ENCODE data around the gene DOCK1.

DOCK1 gene

DNA sequence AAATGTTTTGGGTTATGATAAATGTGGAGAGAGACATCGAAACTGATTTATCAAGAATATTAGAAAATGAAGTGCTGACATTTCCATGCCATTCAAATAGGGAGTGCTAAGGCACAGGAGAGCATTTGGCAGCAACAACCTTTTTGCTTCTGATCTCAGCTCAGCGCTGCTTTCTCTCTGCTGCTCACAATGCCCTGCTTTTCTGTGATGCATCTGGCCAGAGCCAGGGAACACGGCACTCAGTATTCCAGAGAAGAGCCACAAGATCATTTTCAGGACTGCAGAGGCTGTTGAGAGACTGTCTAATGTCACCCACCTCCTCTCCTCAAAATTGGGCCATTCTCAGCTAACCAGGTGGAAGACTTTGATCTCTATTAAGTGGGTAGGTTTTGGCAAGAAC lies 263.0 kb downstream of the DOCK1 start:
- no peak for DNase-seq (ENCODE audit: low read depth, low spot score)

DNA sequence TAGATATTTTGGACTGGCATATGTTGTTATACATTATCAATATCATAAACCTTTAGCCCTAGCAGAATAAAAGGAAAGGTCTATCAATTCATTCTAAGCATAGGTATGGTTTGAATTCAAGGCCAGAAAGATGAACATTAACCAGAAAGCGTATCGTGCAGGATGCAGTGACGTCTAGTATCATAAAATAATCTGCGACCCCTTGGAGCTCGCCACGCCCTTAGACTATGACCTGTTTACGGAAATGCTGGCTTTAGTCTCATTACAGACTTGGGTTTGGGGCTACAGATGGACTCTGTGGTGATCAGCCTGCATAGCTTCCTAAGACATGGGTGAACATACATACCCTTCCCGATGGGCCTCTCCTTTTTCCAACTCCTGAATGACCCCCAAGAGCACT lies 269.6 kb downstream of the DOCK1 start:
- no peak for DNase-seq (ENCODE audit: low read depth, low spot score)

DNA sequence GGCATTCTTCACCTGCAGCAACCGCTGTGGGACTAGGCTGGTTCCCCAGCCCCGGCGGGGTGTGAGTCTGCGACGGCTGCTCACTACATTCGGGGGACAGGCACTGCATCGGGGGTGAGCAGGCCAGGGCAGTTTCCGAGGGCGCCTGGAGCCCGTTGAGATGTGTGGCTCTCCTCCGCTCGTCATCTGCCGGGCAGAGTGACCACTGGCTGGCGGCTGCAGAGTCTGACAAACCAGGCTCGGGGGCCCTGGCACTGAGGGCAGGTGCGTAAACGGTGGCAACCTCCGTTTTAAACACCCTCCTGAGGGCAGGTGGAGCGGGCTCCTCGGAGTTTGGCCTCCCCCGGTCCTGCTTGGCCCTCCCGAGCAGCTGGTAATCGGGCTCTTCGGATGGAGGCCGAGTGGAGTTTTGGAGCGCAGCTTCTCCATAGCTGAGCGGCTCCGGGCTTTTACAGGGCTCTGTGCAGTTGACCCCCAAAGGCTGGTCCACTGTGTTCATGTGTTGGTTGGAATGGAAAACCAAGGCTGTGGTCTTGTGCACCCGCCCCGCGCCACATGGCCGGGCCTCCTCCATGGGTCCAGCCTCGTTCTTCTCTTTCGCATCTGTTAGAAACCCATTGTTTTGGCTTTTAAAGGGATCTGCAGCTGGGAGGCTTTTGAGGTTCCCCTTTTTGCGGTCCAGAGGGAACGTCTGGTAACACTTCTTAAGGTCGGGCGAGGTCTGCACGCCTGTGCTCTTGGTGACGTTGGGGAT lies 270.3 kb downstream of the DOCK1 start:
- no peak for DNase-seq (ENCODE audit: low read depth, low spot score)

DNA sequence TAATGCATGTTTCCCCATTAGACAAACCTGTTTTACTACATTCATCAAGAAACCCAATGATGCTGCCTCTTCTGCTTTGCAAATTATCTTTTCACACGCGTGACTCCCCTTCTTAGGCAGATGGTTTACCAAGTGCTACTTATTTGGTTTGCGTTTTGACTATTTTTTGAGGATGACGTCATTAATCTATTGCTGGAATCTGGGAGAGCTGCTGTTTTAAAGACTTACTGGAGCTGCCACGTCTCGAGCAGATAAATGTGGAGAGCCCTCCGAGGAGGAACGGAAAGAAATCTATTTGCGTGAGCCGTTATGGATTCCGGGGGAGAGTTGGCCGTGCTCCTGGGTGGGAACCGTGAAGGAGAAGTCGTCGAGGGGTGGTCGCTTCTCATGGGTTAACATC lies 271.4 kb downstream of the DOCK1 start:
- no peak for DNase-seq (ENCODE audit: low read depth, low spot score)

DNA sequence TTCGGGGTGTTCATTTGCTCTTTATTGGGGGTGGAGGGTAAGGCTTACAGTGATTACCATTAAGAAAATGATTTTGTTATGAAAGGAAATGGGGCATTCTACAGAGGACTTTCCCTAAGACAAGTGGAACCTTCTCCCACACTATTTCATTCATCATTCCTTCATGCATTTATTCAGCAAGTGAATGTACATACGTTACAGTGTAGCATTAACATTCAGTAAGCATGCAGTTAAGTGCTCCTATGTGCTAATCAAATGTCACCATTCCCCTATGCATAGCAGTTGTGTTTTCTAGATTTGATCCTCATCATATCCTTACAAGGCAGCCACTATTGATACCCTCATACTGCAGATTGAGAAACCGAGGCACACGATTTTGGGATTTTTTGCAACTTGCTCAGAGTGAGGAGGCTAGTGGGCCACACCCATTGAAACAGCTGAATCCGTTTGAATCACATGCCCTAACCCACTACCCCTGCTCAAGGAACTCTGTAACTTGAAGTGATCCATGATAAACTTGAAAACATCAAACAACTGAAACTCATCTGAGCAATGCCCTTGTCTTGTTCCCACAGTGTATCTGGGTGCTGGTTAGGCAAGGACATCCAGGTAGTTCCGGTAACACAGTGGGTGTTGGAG lies 274.5 kb downstream of the DOCK1 start:
- no peak for DNase-seq (ENCODE audit: low read depth, low spot score)

DNA sequence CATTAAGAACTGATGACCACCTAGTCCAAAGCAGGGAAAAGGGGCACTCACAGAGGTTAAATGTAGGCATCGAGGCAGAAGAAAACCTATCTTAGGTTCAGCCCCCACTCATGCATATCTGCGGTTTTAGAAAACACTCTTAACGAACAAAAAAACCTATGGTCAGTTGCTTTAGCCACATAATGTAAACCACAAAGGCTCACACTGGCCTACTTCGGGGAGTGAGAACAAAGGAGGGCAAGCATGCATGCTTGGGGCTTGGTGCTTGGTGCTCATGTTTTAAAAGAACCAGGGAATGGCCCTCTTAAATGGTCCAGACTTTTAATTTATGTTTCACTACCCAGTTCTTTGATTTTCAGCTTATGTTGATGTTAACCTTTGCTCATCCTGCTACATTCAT lies 276.9 kb downstream of the DOCK1 start:
- DNase-seq (ENCODE audit: low read depth, low spot score): no peak

DNA sequence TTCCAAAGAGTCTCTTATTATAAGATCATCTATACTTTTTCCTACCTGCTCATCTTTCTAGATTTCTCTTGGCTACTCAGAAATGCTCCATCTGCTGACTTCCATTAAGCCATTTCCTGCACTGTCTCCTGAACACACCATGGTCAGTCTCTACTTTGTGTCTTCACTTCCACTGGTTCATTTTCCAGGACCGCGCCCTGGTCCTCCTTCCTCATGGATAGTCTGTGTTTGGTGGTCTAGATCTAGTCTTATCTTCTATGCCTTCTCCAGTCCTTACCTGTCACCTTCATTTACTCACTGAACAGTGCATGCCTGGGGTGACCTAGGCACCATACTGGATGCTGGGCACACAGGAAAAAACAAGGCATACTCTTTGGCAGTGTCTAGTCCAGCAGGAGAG lies 279.4 kb downstream of the DOCK1 start:
- no peak for DNase-seq (ENCODE audit: low read depth, low spot score)

DNA sequence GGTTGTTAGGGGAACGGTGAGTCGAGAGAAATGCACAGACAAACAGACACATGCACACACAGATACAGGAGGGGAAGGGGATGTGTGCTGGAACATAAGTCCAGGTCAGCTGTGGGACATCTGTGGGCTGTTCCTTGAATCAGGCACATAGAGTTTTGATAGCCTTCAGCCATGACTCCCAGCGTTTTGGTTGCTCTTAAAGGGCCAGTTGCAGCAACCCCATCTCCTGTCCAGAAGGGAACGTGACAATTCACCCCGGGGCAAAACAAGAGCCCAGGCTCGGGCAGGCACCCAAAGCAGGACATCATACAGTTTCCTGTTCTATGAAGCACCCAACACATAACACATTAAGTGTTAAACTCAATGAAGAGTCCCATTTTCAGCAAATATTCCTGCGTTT lies 281.6 kb downstream of the DOCK1 start:
- DNase-seq (ENCODE audit: low read depth, low spot score): no peak

DNA sequence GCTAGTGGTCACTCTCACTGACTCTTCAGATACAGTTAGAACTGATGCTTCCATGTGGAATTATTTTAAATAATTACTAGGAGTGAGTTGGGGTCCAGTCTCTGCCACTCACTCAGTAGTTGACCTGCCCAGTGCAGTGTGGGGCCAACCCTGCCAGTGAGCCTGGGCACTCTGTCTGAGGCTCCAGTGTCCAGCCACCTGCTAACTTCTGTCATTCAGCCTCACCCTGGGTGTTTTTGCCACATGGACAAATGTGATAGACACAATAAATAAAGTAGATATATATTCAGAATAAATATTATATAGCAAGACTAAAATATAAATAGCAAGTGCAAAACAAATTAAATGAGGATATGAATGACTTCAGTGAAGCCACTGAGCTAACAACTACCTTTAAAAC lies 284.0 kb downstream of the DOCK1 start:
- DNase-seq (ENCODE audit: low read depth, low spot score): no peak

DNA sequence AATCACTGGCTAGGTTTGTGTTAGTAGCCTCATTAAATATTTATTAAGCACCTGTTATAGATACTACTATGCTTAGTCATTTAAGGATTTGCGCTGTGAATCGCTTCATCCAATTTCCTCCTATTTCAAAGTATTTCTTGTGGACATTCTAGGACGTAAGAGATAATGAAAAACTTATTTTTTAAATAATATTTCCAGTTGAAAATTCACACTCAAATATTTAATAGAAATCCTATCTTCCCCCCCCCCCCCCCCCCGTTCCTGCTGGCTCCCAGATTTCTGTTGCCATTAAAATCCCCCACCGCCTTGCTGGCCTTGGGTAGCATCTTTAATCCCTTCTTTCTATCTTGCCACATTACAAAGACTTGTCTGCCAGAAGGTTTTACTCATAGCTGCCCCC lies 285.2 kb downstream of the DOCK1 start:
- no peak for DNase-seq (ENCODE audit: low read depth, low spot score)

DNA sequence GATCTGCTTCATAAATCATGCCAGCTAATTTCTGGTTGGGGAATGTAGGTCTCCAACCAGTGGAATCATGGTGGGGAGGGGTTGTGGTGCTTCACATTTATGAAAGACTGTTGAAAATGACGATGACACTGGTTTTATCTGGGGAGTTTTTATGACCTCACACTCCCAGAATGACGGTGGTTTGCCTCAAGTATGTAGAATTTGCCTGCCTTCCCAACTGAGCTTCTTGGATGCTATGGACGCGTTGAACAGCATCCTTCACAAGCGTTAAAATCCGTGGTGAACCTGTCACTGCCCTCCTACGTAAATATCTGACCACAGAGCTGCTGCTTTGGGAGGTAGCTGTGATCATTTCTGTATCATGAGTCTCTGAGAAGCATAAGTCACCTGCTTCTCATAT lies 287.9 kb downstream of the DOCK1 start:
- DNase-seq (ENCODE audit: low read depth, low spot score): no peak

DNA sequence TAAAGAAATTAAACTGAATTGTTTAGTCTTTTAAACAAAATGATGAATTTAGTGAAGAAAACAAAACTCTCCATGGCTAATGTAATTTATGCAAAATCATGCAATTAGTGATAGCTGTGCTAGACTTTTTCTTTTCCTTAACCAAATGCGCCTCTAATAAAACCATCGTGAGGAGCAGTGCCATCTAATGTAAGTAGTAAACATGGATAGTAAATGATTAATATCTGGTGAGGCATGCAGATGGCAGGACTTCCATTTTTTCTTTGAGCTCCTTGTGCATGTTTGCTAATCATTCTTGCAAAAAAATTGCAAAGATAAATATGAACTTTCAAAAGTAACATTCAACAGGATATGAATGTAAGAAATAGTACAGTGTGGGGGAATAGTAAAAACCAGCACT lies 288.9 kb downstream of the DOCK1 start:
- no peak for DNase-seq (ENCODE audit: low read depth, low spot score)

DNA sequence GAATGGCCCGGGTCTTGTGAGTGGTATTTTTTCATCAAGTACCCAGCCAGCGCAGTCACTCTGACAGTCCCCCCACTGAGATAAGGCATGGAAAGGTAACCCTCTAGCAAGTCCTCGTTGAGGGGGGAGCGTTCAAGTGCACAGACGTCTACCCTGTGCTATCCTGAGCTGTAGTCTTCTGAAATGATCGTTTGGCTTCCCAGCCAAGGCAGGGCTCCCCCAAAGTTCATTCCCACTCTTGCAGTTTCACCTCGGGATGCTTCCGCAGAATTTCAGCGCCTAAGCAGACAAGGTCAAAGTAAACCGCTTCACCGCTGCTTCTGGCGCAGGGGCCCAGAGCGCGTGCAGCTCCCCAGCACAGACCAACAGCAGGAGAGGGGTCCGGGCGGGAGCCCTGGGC lies 289.4 kb downstream of the DOCK1 start:
- no peak for DNase-seq (ENCODE audit: low read depth, low spot score)

DNA sequence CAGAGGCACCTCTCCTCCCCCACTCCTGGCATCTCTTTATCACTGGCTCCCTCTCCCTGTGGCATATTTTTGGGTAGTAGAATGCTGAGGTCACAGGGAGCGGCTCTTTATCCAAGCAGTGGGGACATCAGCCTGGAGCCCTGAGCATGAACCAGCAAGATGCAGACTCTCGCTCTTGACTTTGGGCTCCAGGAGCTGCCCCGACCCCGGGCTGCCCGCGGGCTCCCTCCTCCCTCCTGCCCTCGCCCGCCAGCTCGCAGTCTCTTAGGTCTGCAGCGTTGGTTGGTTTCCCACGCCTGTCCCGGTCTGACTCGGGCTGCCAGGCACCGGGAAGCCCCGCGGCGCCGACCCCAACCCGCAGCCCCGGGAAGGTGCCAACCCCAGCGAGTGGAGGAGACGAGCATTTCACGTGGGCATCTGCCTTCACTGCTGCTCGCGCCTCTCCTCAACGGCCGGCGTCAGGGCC lies 289.8 kb downstream of the DOCK1 start:
- peak; percentile 34 for DNase-seq (ENCODE audit: low read depth, low spot score)

DNA sequence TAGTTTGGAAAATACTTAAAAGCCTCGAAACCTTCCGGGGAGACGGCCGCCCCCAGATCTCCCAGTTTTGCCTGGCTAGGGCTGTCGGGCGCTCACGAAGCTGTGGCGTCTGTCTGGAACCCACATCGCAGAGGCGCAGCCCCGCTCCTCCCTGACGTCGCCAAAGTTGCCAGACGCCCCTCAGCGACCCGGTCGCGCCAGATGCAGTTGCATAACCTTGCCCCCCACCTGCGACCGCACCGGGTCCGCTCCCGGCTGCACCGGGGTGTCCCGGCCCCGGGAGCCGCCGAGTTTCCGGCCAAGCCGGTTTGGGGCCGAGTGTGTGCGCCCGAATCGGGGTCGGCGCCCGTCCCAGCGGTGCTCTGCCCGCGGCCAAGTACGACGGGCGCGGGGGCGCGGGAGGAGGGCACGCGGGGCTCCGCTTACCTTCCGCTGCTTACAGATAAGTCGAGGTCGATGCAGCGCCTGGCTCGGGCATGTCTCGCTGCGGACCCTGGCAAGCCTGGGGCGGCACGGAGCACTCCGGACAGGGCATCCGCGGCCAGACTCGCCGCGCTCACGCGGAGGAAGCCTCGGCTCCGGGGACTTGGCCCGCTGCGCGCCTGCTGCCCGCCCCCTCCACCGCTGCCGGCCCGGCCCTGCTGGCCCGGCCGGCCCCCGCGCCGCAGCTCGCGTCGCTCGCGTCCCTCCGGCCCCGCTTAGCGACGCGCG lies 290.5 kb downstream of the DOCK1 start:
- peak; percentile 57 for DNase-seq (ENCODE audit: low read depth, low spot score)

DNA sequence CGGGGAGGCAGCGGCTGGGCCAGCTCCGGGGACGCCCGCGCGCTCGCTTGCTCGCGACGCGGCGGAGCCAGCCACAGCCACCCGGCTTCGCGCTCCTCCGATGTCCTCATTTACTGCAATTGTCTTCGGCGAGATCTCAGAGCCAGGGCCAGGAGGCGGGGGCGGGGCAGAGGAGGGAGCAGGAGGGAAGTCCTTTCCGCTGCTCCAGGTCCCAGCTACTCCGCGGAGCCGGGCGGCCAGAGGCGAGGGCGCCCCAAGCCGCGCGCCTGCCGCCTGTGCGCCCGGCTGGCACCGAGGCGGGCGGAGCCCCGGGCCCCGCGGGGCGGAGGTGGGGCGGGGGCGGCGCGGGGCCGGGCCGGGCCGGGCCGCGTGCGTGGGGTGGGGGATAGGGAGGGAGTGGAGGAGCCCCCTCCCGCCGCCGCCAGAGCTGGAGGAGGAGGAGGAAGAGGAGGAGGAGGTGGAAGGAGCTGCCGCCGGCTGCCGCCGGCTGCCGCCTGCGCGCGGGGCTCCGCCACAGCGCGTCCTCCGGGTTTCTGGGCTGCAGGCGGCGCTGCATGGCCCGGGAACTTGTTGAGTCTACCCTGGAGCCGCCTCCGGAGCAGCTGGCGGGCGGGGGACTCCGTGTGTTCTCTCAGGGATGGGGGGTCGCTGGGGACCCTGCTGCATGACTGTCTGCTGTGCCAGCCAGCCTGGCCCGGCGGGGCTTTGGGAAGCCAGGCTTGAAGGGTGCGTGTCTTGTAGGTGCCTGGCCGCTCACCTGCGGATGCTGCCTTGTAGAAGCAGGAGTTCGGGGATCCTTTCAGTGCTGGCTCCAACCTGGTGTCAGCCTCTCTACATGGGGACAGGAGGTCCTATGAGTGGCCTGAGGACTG lies 291.3 kb downstream of the DOCK1 start, which contains the start of gene INSYN2A:
Gene INSYN2A, minus strand, starts transcription at position 310 of the 872 bp plus-strand sequence. CDS start 20,196 bp downstream, outside the sequence.
- peak; percentile 73 for DNase-seq (ENCODE audit: low read depth, low spot score)

DNA sequence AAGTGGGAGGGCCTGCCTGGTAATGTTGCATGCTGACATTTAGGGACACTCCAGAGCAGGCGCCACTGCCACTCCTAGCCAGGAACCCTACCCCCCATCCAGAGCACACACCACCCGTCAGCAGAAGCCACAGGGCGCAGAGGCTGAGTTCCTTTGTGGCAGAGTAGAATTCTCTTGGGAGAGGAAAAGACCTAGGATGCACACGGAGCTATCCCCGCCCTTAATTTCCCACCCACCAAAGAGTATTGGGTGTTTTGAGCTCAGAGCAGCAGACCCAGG lies 291.9 kb downstream of the DOCK1 start:
- DNase-seq (ENCODE audit: low read depth, low spot score): no peak

DNA sequence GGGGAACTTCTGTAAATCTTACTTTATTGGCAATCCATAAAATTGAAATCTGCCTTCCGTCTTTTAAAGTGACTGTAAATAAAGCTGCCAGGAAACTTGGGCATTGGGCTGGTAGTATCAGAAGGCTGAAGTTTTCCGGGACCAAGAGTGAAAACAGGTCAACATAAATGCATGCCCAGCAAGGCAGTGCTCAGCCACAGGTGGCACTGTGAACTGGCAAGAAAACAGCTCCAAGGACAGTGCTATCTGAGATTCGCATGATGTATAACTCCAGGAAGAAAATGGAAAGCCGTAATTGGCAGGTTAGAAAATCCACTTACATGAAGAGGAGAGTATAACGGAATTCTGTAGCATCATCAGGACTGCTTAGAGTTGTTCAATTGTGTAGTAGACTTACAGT lies 293.1 kb downstream of the DOCK1 start:
- no peak for DNase-seq (ENCODE audit: low read depth, low spot score)

DNA sequence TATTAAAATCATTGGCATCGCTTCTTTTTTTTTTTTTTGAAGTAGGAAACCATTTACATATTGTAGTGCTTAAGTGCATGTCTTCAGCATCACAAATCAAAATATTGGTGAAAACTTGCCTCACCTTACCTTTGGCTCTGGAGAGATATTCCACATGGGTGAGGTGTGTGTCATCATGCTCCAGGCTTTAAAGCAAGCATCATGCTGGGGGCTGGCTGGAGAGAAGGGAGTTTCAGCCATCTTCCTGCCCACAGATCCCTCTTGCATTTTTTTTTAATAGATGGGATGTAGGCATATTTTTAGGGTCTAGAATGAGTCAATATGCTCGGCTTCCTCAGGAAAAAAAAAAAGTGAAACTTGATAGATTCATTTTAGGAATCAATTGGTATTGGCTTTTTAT lies 293.5 kb downstream of the DOCK1 start:
- no peak for DNase-seq (ENCODE audit: low read depth, low spot score)

DNA sequence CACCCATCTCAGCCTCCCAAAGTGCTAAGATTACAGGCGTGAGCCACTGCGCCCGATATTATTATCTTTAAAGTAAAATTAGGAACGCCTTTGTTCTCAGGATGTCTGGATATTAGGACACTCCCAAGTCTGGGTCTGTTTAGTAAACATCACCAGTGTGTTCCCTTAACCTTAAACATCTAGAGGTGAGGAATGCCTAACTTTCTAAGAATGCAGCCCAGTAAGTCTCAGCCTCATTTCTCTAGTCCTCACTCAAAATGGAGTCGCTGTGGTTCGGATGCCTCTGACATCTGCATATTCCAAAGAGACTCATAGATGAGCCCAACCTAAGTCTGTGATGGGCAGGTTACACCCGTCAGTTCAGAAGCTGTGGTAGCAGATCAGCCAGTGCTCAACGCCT lies 295.4 kb downstream of the DOCK1 start:
- DNase-seq (ENCODE audit: low read depth, low spot score): peak; percentile 36

DNA sequence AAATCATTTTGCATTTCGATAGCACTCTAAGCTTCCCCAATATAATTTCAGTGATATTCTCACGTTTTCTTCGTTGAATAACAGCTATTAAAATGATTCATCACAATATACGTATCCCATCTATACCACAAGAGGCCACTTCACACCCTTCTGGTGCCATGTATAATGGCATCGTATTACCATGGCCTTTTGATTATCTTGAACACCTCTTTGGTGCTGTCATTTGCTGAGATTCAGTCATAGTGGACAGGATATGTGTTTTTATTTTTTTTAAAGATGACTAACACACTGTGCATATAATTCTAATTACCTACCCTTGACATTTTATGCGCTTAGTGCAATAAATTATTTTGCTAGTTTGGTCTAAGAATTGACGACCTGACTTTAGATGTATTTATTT lies 297.8 kb downstream of the DOCK1 start:
- no peak for DNase-seq (ENCODE audit: low read depth, low spot score)

DNA sequence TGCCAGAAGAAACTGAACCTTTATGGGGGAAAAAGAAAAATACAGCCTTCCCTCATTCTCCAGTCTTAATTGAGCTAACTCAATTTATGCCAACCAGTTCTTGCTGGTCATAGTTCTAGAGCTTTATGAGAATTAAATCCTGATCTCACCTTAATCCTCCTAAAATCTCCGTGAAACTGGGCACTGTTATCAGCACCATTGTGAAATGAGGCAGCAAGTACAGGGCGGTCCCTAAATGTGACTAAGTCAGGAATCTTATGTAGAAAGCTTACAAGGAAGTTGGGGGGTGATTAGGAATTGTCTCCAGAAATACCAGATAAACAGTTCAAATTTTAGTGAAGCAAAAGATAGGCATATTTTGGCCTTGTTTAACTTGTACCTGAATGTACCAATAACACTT lies 301.9 kb downstream of the DOCK1 start:
- no peak for DNase-seq (ENCODE audit: low read depth, low spot score)

Measured in ELF-1 (cell line).